ENCODE results near the gene GSC2.
"Not testable (repeated sequence)": the region's sequence is repeated elsewhere in the genome, so short reads cannot be mapped to it uniquely, and the experiment has no call there.

GSC2 gene

GRCh38 chr22:19177164-19178064 is 27.3 kb upstream of the GSC2 start:
- DNase-seq = no peak

- no peak for DNase-seq
These were observed 26.6 kb upstream of the GSC2 start for GRCh38 chr22:19176732-19177131.

- no peak for DNase-seq
These were observed 26.1 kb upstream of the GSC2 start for GRCh38 chr22:19176175-19176643.

- no peak for DNase-seq
These were observed 25.6 kb upstream of the GSC2 start for GRCh38 chr22:19175602-19176174.

GRCh38 chr22:19175026-19175601 is 25.0 kb upstream of the GSC2 start:
- DNase-seq = no peak

- no peak for DNase-seq
These were observed 24.3 kb upstream of the GSC2 start for GRCh38 chr22:19174106-19175025.

- DNase-seq = no peak
These were observed 23.2 kb upstream of the GSC2 start for GRCh38 chr22:19173047-19174035.

GRCh38 chr22:19172213-19173046 is 22.3 kb upstream of the GSC2 start:
- DNase-seq = no peak

- DNase-seq = no peak
These were observed 19.8 kb upstream of the GSC2 start for GRCh38 chr22:19169947-19170318.

- DNase-seq = no peak
These were observed 19.2 kb upstream of the GSC2 start for GRCh38 chr22:19169002-19169946.

GRCh38 chr22:19168088-19168890 is 18.2 kb upstream of the GSC2 start:
- no peak for DNase-seq

GRCh38 chr22:19167106-19167869 is 17.2 kb upstream of the GSC2 start:
- DNase-seq = no peak

- no peak for DNase-seq
These were observed 16.3 kb upstream of the GSC2 start for GRCh38 chr22:19166421-19166820.

GRCh38 chr22:19164425-19164824 is 14.3 kb upstream of the GSC2 start:
- DNase-seq = no peak

GRCh38 chr22:19158649-19159048 is 8.6 kb upstream of the GSC2 start:
- not testable (repeated sequence) for DNase-seq

- DNase-seq = not testable (repeated sequence)
These were observed 6.0 kb upstream of the GSC2 start for GRCh38 chr22:19156109-19156508.

Data from femur (tissue), 1 donor.